SU-DHL-6 (cell line): ENCODE data around the gene TOE1.

Experiments
- H2AFZ ChIP-seq: fragments of 200-600 bp; sonication (generic); 2 replicates; pipeline ENCODE4 v1.6.1; 2014; ENCODE audit warnings: low read depth, mild to moderate bottlenecking, moderate library complexity, mixed read lengths, antibody characterized with exemption, low read length; ENCODE audit not compliant: severe bottlenecking
- H3F3A ChIP-seq: fragments of 200-600 bp; shearing (Covaris generic); 2 replicates; pipeline ENCODE4 v1.6.0; 2016; ENCODE audit warnings: antibody characterized with exemption, mild to moderate bottlenecking; ENCODE audit not compliant: insufficient read depth
- H3K27ac ChIP-seq: fragments of 200-600 bp; sonication (generic); 2 replicates; pipeline ENCODE4 v1.5.1; 2016; ENCODE audit warnings: low read depth, mild to moderate bottlenecking, low read length, moderate library complexity, mixed read lengths
- H3K27me3 ChIP-seq: fragments of 200-600 bp; sonication (generic), shearing (Covaris generic); 2 replicates; pipeline ENCODE4 v1.6.0; 2014; ENCODE audit warnings: mild to moderate bottlenecking, low read length
- H3K36me3 ChIP-seq: fragments of 200-600 bp; sonication (generic); 2 replicates; pipeline ENCODE4 v1.6.1; 2014; ENCODE audit warnings: mild to moderate bottlenecking, low read length, mixed read lengths
- H3K4me2 ChIP-seq: fragments of 300-600, 200-600 bp; shearing (Covaris generic), sonication (generic); 2 replicates; pipeline ENCODE4 v1.6.0; 2014; ENCODE audit warnings: low read length, low read depth, mild to moderate bottlenecking; ENCODE audit not compliant: poor library complexity, severe bottlenecking
- H3K4me3 ChIP-seq: fragments of 200-600 bp; sonication (generic); 2 replicates; pipeline ENCODE4 v1.5.1; 2014; ENCODE audit warnings: antibody characterized with exemption, low read length, mild to moderate bottlenecking, mixed read lengths; ENCODE audit not compliant: insufficient read depth, poor library complexity, severe bottlenecking
- H3K79me2 ChIP-seq: fragments of 200-600 bp; sonication (generic); 2 replicates; pipeline ENCODE4 v1.6.1; 2014; ENCODE audit warnings: mild to moderate bottlenecking, low read length, moderate library complexity; ENCODE audit not compliant: insufficient read depth
- H3K9ac ChIP-seq: fragments of 200-600 bp; sonication (generic); 2 replicates; pipeline ENCODE4 v1.7.0; 2014; ENCODE audit warnings: mild to moderate bottlenecking, low read length
- H3K9me2 ChIP-seq: fragments of 200-600 bp; sonication (generic); replicated peaks from 2 replicates; pipeline ENCODE4 v1.6.1; 2014; ENCODE audit warnings: low read length; ENCODE audit not compliant: insufficient read depth
- H3K9me3 ChIP-seq: fragments of 200-600 bp; sonication (generic); 2 replicates; pipeline ENCODE4 v1.6.1; 2014; ENCODE audit warnings: low read length, mixed read lengths; ENCODE audit not compliant: insufficient read depth
- H4K20me1 ChIP-seq: fragments of 200-600 bp; sonication (generic); 2 replicates; pipeline ENCODE4 v1.6.1; 2014; ENCODE audit warnings: low read depth, mild to moderate bottlenecking, antibody characterized with exemption, low read length, moderate library complexity, mixed read lengths
- CTCF ChIP-seq: fragments of 200-600 bp; sonication (generic); IDR thresholded peaks from one replicate; pipeline ENCODE4 v1.5.1; 2017; ENCODE audit warnings: antibody characterized with exemption, mild to moderate bottlenecking, low read length, moderate library complexity; ENCODE audit not compliant: insufficient read depth, poor library complexity, severe bottlenecking
- EZH2phosphoT487 ChIP-seq: fragments of 200-600 bp; sonication (generic), shearing (Covaris generic); conservative IDR thresholded peaks from 2 replicates; pipeline ENCODE4 v1.6.1; 2018; ENCODE audit warnings: mild to moderate bottlenecking, antibody characterized with exemption, low read length, moderate library complexity, mixed read lengths

TOE1 gene

GRCh38 chr1:45375104-45376090 lies 35.4 kb downstream of the TOE1 start:
- H3F3A ChIP-seq: no peaks in the 10 kb centered on the region
- no peak overlapping the region for H2AFZ ChIP-seq
- no peak for TF ChIP-seq CTCF
- TF ChIP-seq EZH2phosphoT487: no peak
- H3K4me3 ChIP-seq: no peak overlapping the region
- H3K9me3 ChIP-seq: no peaks in the 10 kb centered on the region
- H3K9ac ChIP-seq: no peak overlapping the region
- H3K79me2 ChIP-seq: no peaks in the 10 kb centered on the region
- H3K27ac ChIP-seq: no peak overlapping the region
- H3K4me2 ChIP-seq: peak overlapping the region; percentile 12
- no peaks in the 10 kb centered on the region for H3K36me3 ChIP-seq
- no peaks in the 10 kb centered on the region for H4K20me1 ChIP-seq
- H3K27me3 ChIP-seq: no peaks in the 10 kb centered on the region
- H3K9me2 ChIP-seq: no peaks in the 10 kb centered on the region

- no peak overlapping the region for H3K27ac ChIP-seq
- no peaks in the 10 kb centered on the region for H3K79me2 ChIP-seq
- H4K20me1 ChIP-seq: no peaks in the 10 kb centered on the region
- H2AFZ ChIP-seq: no peak overlapping the region
- no peaks in the 10 kb centered on the region for H3K27me3 ChIP-seq
- no peak overlapping the region for H3K4me2 ChIP-seq
- H3K9me2 ChIP-seq: no peaks in the 10 kb centered on the region
- no peak overlapping the region for H3K9ac ChIP-seq
- H3K4me3 ChIP-seq: no peak overlapping the region
- no peaks in the 10 kb centered on the region for H3F3A ChIP-seq
- no peaks in the 10 kb centered on the region for H3K36me3 ChIP-seq
- no peaks in the 10 kb centered on the region for H3K9me3 ChIP-seq
- TF ChIP-seq EZH2phosphoT487 (no peak), CTCF (no peak)
Observed at GRCh38 chr1:45378184-45378583, 38.2 kb downstream of the TOE1 start.

GRCh38 chr1:45379524-45379923 lies 39.6 kb downstream of the TOE1 start:
- no peaks in the 10 kb centered on the region for H3K36me3 ChIP-seq
- H2AFZ ChIP-seq: no peak overlapping the region
- TF ChIP-seq CTCF (no peak), EZH2phosphoT487 (no peak)
- H3K4me2 ChIP-seq: no peak overlapping the region
- H3K27me3 ChIP-seq: no peaks in the 10 kb centered on the region
- H3K9me3 ChIP-seq: no peaks in the 10 kb centered on the region
- no peaks in the 10 kb centered on the region for H3K9me2 ChIP-seq
- H3K9ac ChIP-seq: no peak overlapping the region
- no peak overlapping the region for H3K27ac ChIP-seq
- no peaks in the 10 kb centered on the region for H3K79me2 ChIP-seq
- no peak overlapping the region for H3K4me3 ChIP-seq
- H4K20me1 ChIP-seq: no peaks in the 10 kb centered on the region
- H3F3A ChIP-seq: no peaks in the 10 kb centered on the region
